ENCODE measurements around the gene PDE8A.

Gene PDE8A

DNA sequence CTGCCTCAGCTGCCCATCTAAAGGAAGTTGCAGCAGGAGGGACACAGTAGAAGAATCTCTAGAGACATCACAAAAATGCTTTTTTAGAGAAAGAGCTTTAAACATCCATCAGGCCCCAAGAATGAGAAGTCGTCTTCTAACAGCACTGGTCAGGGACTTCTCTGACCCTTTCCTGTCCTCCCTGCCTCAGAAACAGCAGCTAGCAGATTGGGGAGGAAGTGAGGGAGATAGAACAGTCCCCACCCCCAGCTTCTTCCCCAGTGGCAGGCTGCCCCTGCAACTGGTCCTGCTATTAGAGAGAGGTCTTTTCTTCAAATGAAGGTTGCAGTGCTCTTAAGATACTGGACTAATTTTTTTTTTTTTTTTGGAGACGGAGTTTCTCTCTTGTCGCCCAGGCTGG, 55.1 kb downstream of the PDE8A start:
- DNase-seq: no peak

DNA sequence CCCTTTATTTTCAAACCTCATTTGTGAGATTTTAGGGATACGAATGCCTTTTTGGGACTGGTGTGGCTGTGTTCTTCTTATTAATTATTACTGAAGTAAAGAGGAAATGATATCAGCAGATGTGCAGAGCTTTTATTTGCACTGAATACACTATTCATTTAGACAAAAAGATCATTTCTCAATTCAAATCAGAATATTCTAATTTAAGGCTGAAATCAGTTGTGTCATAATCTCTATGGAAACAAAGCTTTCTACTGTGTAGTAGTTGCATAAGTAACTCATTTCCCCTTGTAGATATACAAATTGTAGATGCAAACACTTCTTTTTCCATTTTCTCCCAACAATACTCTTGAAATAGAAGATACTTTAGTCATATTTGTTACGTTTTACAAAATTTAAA, 56.0 kb downstream of the PDE8A start:
- DNase-seq: no peak

DNA sequence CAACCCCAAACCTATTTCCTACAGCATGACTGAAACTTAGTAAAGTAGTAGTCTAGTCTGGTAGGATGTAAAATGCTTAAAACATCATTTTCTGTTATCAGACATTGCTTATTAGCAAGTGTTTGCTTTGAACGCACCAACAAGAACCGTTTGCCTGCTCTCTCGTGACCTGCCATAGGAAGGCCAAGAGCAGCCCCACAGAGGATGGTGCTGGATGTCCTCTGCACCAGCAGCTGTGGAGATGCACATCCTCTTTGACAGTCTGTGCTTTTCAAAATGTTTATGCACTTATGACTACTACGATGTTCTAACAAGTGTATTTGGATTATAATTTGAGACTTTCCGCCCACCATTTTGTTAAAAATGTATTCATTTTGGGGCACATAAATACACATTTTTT, 59.6 kb downstream of the PDE8A start:
- no peak for DNase-seq

DNA sequence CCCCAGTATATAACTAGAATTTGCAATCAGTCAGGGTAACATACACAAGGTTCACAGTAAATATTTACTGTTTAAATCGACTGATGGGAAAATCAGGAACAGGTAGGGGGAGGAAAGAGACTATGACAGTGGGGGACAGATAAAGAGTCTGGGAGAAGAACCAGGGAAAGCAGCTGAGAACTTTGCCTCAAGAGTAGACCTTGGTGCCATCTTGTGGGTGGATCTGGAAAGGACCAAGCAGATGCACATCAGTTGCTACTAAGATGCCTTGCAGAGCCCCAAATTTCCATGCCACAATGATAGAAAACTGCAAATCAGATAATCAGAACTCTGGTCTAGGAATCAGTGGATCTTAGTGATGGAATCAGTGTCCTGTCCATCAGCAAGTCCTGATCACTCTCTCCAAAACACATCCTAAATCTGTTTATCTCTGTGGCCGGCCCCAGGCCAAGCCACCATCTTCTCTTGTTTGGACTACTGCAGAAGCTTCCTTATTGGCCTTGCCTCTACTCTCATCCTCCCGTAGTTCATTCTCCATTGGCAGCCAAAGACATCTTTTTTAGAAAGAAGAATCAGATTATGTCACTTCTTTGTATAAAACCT, 62.7 kb downstream of the PDE8A start:
- DNase-seq: no peak

DNA sequence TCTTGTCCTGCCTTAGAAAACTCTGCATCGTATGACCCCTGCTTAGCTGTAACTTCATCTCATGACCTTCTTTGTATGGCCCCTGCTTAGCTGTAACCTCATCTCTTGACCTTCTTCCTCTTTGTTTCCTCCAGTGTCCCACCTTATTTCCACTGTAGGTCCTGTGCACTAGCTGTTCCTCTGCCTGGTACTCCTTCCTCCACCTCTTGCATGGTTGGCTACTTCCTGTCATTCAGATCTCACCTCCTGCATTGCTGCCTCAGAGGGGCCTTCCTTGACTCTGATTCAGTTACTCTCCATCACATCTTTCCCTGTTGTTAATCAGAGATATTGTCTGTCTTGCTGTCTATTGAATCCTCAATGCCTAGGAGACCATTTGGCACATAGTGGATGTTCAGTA, 63.2 kb downstream of the PDE8A start:
- DNase-seq: no peak

DNA sequence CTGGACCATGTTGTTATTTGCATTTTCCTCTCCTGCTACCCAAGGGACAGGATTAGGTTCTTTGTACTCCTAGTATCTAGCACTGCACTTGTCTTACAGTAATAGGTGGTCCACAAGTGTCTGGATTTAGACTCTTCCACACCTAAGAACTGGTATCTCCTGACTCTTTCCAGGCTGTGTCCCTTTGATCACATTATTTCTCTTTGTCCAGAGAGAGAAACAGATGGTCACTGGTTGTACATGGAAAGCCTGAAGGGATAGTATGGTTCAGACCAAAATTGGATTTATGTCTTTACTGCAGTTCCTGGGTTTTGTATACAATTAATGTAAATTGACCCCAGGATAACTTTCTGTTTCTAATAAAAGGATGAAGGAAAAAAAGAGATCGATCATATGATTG, 64.0 kb downstream of the PDE8A start:
- DNase-seq: no peak

DNA sequence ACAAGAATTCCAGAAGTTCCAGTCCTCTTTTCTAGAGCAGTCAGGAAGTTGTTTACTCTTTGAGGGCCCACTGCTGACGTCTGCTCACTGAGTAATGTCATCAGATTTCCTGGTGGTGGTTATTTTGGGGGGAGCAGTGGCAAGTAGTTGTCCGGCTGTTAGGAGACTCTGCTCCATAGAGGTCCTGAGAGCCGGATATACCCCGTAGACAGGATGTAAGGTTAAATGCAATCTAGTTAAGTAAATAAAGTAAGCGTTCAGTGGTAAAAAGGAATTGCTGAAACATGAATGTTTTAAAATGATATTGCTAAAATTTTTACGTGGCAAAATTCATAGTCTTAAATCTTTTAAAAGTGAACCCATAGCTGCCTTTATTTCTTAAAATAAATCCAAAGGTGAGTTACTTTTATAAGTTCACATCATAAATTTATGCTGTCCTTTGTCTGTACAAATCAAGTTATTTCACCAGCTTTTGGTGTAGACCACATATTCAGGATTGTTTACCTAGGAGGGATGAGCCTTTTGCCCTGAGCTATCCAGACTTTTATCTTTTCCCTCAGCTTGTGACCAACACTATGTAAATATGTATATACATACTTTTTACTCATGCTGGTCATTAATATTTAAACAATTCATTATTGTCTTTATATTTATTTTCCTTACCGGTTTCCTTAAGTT, 65.8 kb downstream of the PDE8A start:
- no peak for DNase-seq

DNA sequence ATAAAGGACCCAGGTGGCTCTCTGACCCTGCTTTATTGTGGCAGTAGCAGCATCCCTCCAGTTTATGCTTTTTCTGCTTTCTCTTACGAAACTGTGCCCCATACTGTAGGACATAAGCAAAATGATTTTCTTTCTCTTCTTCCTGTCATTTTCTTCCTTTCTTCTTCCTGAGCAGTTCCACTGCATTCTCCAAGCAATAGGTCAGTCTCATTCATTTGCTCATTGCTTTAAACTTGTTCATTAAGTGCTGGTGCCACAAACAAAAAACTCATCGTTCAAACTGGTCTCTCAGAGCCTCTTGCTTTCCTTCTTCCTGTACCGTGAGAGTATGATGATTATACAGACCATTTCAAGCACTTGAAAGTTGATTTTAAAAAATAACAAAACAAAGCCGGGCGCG, 66.8 kb downstream of the PDE8A start:
- DNase-seq: no peak

DNA sequence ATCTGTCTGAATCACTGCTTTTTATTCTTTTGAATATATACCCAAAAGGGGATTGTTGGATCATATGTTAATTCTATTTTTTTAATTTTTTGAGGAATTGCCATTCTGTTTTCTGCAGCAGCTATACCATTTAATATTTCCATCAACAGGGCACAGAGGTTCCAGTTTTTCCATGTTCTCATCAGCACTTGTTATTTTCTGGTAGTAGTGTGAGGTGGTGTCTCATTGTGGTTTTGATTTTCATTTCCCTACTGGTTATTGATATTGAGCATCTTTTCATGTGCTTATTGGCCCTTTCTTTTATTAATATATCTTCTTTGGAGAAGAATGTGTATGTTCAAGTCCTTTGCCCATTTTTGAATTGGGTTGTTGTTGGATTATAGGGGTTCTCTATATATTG, 68.1 kb downstream of the PDE8A start:
- no peak for DNase-seq

DNA sequence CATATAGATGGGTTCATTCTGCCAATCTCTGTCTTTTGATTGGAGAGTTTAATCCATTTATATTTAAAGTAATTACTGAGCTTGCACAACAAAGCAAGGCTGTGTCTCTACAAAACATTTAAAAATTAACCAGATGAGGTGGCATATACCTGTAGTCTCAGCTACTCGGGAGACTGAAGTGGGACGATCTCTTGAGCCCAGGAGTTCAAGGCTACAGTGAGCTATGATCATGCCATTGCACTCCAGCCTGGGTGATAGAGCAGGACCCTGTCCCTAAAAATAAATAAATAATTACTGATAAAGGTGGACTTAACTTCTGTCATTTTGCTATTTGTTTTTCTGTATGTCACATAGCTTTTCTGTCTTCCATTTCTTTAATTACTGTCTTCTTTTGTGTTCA, 78.1 kb downstream of the PDE8A start:
- DNase-seq: no peak

DNA sequence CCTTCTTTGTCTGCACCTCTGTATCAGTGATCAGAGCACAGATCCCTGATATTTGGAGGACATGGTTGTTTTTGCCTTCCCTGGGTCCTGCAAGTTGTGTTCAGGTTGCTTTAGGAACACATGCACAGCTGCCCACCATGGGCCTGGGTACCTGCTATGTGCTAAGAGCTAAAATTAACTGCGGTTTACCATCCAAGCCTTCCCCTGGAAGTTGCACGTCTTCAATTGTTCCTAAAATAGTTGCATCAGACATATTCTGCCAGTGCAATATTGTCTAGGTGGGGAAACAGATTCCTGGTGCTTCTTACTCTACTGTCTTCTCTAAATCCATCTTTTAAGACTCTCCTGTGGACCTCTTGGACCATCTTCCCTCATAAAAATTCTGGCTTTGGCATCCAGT, 80.9 kb downstream of the PDE8A start:
- DNase-seq: no peak

DNA sequence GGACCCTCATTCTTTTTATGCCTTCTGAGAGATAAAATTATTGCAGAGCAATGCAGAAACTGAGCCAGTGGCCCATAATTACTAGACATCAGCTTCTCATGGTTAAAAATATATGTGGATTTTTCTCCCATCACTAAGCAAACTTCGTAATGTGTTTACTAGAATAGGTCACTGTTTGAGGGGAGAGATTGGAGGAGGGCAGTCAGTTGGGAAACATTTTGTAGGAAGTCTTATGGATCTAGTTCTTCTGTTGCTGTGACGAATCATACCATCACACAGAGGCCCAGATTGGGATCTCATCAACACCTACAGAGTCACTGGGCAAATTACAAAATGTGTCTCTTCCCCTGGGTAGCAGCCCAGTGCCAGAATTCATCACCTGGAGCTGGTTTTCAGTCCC, 81.4 kb downstream of the PDE8A start:
- no peak for DNase-seq

DNA sequence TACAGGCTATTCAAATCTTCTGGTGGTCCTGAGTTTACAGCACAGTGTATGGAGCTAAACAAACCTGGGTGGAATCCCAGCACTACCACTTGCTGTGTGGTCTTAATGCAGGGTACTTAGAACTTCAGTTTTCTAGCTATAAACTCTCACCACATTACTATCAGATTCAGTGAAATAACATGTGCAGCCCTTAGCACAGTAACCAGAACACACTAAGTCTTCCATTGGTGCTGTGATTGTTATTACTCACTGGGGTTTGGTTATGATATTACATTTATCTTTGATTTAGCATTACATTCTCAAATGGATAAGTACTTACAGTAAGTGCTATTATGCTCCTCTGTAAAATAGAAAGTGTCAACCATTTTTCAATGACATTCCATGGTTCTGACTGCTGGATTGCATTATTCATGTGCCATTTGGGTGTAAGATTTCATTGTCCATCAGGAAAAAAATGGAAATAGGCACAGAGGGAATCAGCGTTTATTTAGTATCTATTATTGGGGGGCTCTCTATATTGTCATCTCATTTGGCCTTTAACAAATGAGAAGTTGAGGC, 81.9 kb downstream of the PDE8A start:
- no peak for DNase-seq

DNA sequence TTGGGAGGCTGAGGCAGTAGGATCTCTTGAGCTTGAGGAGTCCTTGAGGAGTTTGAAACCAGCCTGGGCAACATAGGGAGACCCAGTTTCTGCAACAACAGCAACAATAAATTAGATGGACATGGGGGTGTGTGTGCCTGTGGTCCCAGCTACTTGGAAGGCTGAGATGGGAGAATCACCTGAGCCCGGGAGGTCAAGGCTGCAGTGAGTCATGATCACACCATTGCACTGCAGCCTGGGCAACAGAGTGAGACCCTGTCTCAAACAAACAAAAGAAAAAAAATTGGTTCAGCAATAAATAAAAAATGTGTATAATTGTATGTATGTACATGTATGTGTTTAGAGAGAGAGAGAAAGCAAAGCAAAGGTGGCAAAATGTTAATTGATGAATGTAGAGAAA, 83.1 kb downstream of the PDE8A start:
- DNase-seq: no peak

DNA sequence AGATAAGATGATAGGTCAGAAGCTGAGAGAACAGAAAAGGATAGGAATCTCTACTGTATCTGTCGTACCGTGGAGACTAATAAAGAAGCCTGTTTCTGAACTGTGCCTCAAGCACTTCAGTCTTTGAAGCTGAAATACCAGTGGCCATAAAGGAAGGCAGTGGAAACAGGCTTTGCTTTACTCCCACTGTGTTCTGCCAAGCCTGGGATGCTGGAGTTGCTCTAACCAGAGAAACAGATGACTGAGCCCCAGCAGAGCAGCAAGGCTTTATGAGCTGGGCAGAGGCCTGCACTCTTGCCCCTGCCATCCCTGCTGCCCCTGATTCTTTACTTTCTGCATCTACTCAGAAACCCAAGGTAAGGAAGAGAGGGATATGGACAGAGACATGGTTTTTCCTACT, 89.4 kb downstream of the PDE8A start:
- no peak for DNase-seq

DNA sequence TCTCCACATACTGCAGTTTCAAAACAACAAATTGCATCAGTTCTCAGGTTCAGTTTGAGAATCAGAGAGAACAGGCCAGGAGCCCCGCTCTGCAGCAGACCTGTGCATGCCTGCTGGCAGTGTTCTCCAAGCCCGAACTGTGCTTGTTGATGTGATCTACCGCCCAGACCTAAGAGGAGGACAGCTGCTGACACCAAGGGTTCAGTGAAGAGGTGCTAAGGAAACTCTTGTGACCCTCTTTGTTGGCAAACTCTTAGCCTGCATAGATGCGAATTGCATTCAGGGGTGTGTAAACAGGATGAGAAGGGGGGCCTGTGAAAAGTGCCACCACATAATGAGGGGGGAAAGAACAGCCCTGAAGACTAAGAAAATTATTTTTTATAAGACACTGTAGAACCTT, 89.8 kb downstream of the PDE8A start:
- no peak for DNase-seq

DNA sequence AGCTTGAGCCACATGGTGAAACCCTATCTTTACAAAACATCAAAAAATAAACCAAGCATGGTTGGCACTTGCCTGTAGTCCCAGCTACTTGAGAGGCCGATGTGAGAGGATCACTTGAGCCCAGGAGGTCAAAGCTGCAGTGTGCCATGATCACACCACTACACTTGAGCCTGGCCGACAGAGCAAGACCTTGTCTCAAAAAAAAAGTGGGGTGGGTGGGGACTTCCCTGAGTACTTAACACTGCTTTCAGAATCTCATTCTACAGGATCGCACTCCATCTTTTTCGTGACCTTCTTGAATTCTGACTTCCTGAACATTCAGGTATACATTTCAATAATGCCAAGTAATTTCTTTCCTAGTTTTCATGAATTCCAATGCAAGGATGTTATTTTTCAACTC, 91.3 kb downstream of the PDE8A start:
- no peak for DNase-seq

DNA sequence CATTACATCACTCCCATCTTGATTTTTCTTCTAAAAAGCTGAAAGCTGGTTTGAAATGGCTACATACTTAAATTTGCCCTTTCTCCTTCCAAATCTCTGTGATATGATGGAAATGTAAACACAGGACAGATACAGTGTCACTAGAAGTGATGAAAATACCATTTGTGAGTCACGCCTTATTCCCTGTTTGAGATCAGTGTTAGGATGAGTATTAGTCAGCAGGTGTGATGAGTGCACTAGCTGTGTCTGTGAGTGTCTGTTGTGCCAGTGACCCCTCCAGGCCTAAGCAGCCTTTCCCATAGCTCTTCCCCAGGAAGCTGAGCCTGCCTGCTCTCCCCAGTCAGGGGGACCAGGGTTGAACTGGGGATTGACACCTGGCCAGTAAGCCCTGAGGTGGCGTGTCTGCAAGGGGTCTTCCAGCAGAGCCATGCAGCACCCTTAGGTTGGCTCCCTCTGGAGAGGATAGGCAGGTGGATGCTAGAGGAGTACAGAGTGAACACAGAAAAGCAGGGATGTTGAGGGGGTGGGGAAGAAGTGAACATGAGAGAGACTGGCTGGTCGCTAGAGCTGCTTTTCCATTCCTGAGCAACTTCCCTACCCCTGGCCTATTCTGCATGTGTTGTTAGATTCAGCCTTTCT, 92.0 kb downstream of the PDE8A start:
- no peak for DNase-seq

DNA sequence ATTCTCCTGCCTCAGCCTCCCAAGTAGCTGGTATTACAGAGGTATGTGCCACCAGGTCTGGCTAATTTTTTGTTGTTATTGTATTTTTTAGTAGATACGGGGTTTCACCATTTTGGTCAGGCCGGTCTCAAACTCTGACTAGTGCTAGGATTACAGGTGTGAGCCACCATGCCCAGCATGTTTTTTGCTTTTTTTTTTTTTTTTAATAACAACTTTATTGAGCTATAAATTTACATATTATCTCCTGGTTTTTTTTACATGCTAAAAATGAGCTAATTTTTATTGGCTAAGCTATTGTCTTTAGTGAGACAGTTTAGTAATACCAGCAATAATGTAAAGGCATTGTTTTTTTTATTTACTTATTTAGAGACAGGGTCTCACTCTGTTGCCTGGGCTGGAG, 105.2 kb downstream of the PDE8A start:
- DNase-seq: no peak

DNA sequence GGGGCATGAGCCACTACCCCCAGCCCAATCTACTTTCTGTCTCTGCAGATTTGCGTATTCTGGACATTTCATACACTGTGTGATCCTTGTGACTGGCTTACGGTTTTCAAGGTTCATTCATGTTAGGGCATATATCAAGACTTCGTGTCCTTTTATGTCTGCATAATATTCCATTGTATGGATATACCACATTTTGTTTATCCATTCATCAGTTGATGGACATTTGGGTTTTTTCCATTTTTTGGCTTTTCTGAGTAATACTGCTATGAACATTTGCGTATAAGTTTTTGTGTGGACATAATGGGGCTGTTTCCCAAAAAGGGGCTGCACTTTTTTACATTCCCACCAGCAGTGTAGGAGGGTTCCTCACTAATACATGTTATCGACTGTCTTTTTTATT, 106.6 kb downstream of the PDE8A start:
- no peak for DNase-seq

DNA sequence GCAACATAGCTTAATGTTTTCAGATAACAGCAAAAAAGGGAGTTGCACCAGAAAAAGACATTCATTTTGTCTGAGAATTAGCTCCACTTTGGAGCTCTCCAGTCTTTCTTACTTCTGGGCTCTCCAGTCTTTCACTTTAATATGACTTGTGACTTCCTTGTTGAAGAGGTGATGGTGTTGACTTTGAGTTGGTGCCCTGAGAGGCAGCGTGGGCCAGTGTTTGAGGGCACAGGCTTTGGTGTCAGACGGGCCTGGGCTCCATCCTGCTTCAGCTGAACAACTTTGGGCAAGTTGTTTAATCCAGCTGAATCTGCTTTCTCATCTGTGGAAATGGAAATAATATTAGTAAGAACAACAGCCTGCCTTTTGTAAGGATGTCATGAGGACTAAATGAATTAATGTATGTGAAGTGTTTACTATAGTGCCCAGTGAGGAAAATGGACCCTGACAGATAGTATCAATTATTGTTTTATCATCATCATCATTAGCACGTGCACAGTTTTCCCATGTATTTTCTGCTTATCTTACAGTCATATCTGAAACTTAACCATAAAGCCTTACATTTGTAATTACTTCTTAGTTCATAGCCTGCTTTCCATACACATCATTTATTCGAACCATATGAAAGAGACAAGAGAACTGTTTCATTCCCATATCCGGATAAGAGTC, 108.4 kb downstream of the PDE8A start:
- no peak for DNase-seq

DNA sequence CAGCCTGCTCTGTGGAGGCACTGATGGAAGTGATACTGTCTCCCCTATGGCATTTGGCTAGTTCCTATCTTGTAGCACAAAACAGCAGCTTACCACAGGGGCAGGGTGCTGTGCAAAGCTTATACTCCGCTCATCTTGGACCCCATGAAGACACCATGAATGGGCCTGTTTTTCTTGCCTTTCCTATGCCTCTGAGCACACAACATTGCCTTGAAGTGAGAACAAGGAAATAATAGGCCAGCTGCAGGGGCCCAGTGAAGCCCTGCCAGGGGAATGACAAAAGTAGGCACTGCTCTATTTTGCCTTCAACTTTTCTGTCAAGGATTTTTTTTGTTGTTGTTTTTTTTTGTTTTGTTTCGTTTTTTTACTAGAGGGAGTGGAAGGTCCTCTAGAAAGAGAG, 110.3 kb downstream of the PDE8A start:
- no peak for DNase-seq

DNA sequence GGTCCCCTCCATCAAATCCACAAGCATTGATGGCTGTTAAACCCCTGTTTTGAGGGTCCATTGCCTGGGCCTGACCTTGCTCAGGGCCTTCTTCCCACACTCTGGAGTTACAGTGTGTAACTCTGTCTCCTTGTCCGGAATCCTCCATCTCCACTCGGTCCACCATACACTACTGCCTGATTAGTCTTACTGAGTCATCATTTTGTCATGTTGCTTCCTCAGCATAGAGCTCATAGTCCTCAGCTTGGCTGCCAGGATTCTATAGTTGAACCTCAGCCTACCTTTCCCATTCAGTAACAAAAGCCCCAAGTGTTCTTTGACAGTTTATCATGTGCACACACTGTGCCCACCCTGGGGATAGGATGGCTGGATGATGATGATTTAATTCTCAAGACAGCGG, 113.0 kb downstream of the PDE8A start:
- no peak for DNase-seq

DNA sequence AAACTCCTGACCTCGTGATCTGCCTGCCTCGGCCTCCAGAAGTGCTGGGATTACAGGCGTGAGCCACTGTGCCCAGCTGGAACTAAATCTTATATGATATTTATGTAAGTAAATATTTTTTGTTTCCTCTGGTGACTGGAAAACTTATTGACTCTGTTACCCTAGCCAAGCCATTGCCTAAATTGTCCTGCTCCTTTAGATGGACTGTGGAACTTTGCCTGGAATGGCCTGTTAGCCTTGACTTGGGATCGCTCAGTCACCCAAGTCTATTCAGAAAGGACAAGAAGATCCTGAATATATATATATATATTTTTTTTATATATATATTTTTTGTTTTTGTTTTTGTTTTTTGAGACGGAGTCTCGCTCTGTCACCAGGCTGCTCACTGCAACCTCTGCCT, 113.9 kb downstream of the PDE8A start:
- no peak for DNase-seq

Data from NCI-H524 treated with DMSO at 0.1 percent for 48 hours (cell line).